Right lobe of liver (tissue), 4 donors: ENCODE results near the gene ZNF468.

Experiments
- POLR2A ChIP-seq: fragments of 450-650 bp; IDR thresholded peaks from one replicate; pipeline ENCODE4 v1.6.1; 2017; ENCODE audit warnings: antibody characterized with exemption, mild to moderate bottlenecking
- TF ChIP-seq, protein P1 (sequence below), 4 donors: fragments of 200-600 bp in 3 of 4; fragments of 450-650 bp in 1 of 4; IDR thresholded peaks; one replicate each; pipeline versions ENCODE4 v1.5.1 to v1.8.0; 2016 to 2022; ENCODE audit warnings: antibody characterized with exemption in 4 of 4, mild to moderate bottlenecking in 2 of 4
- donor health status: DM: no; HTN: no; CAD: no.
- donor health status: DM: no; HTN: no; CAD: no.
- donor health status: DM: no; HTN: yes; CAD: no.

DNA sequence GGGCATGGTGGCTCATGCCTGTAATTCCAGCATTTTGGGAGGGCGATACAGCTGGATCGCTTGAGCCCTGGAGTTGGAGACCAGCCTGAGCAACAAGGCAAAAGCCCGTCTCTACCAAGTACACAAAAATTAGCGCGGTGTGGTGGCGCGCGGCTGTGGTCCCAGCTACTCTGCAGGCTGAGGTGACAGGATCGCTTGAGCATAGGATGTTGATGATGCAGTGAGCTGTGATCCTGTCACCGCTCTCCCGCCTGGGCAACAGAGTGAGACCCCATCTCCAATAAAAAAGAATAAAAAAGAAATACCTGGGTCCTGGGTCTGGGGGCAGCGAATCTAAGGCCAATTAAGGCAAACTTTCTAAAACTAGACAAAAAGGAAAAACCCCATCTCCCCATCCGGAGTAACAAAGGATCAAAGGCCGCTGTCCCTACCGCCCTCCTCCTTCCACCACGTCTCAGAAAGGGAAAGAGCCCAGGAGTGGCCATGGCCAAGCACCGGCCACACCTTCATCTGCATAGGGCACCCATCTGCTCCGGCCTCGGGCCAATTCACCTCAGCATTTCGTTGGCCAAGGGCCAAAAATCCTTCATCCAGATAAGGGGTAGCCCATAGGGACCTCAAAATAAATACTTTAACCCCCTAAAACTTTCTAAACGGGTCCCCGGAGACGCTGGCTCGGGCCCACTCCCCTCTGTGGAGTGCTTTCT, 39.2 kb upstream of the ZNF468 start:
- TF ChIP-seq, protein P1, sequence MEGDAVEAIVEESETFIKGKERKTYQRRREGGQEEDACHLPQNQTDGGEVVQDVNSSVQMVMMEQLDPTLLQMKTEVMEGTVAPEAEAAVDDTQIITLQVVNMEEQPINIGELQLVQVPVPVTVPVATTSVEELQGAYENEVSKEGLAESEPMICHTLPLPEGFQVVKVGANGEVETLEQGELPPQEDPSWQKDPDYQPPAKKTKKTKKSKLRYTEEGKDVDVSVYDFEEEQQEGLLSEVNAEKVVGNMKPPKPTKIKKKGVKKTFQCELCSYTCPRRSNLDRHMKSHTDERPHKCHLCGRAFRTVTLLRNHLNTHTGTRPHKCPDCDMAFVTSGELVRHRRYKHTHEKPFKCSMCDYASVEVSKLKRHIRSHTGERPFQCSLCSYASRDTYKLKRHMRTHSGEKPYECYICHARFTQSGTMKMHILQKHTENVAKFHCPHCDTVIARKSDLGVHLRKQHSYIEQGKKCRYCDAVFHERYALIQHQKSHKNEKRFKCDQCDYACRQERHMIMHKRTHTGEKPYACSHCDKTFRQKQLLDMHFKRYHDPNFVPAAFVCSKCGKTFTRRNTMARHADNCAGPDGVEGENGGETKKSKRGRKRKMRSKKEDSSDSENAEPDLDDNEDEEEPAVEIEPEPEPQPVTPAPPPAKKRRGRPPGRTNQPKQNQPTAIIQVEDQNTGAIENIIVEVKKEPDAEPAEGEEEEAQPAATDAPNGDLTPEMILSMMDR (IDR thresholded peaks at IDR 0.05) = no peak
- no peak for TF ChIP-seq POLR2A
